Fibroblast of skin of abdomen (primary cell): ENCODE results near the gene CAMK2D.

Experiments used
- DNase-seq: peaks from one replicate; pipeline ENCODE4 v3.0.0-alpha.2; 2013

CAMK2D gene

GRCh38 chr4:113433536-113434246 is 327.8 kb downstream of the CAMK2D start:
- DNase-seq: peak; percentile 64

GRCh38 chr4:113433116-113433515 is 328.4 kb downstream of the CAMK2D start:
- peak; percentile 43 for DNase-seq

GRCh38 chr4:113423631-113424030 is 337.9 kb downstream of the CAMK2D start:
- DNase-seq: no peak

GRCh38 chr4:113420938-113421337 is 340.6 kb downstream of the CAMK2D start:
- DNase-seq: no peak

- no peak for DNase-seq
Observed at GRCh38 chr4:113419631-113420030, 341.9 kb downstream of the CAMK2D start.

GRCh38 chr4:113411496-113411938 is 350.0 kb downstream of the CAMK2D start:
- peak; percentile 93 for DNase-seq

- no peak for DNase-seq
Observed at GRCh38 chr4:113410686-113411085, 350.9 kb downstream of the CAMK2D start.

- no peak for DNase-seq
Observed at GRCh38 chr4:113409181-113409580, 352.4 kb downstream of the CAMK2D start.

GRCh38 chr4:113407409-113407808 is 354.1 kb downstream of the CAMK2D start:
- no peak for DNase-seq

- no peak for DNase-seq
Observed at GRCh38 chr4:113406723-113407016, 354.9 kb downstream of the CAMK2D start.

GRCh38 chr4:113405874-113406722 is 355.4 kb downstream of the CAMK2D start:
- peak; percentile 5 for DNase-seq

- peak; percentile 3 for DNase-seq
Observed at GRCh38 chr4:113404841-113405240, 356.7 kb downstream of the CAMK2D start.

GRCh38 chr4:113404167-113404571 is 357.4 kb downstream of the CAMK2D start:
- DNase-seq: no peak
